Activated CD8-positive, alpha-beta memory T cell treated with anti-CD3 and anti-CD28 coated beads, Interleukin-2, amount 10 ng/mL, durations not matched to agents 7 days and 5 days (primary cell): ENCODE data around the gene CLK1. TPM values are rescaled to one million over a fixed set of nuclear protein-coding genes. Genes with fewer than 3 reads are reported as not detected.

ENCODE experiments used
- ATAC-seq: fragments of 150-1000 bp; cut with Tn5 transposase; one replicate; pipeline ENCODE4 v1.10.0; 2021; ENCODE audit warnings: moderate library complexity
- CTCF ChIA-PET: fragments of 350-600 bp; sonication (Branson Sonifier 250); formaldehyde crosslinking; loops from one replicate; lab custom pipeline; 2021; ENCODE audit warnings: antibody characterized with exemption; lab: Charles Lee
- DNase-seq: peaks from one replicate; pipeline ENCODE4 v3.0.0-alpha.2; 2020
- H3K27ac Mint-ChIP-seq: one replicate; pipeline ENCODE4 v1.8.0; 2021; ENCODE audit warnings: mild to moderate bottlenecking, mixed read lengths
- H3K27me3 Mint-ChIP-seq: one replicate; pipeline ENCODE4 v1.8.0; 2021; ENCODE audit warnings: mixed read lengths
- H3K36me3 Mint-ChIP-seq: one replicate; pipeline ENCODE4 v1.8.0; 2021; ENCODE audit warnings: mild to moderate bottlenecking, mixed read lengths
- H3K4me1 Mint-ChIP-seq: one replicate; pipeline ENCODE4 v1.8.0; 2021; ENCODE audit warnings: mixed read lengths
- H3K4me3 Mint-ChIP-seq: one replicate; pipeline ENCODE4 v1.8.0; 2021; ENCODE audit warnings: mild to moderate bottlenecking, moderate library complexity, mixed read lengths
- H3K9me3 Mint-ChIP-seq: one replicate; pipeline ENCODE4 v1.8.0; 2022; ENCODE audit warnings: low read depth, mixed read lengths
- total RNA-seq, 2 experiments: library from RNA; stranded (reverse); gene quantifications; one replicate each; pipeline ENCODE4 v1.2.3, GENCODE V29; 2021

CLK1 gene
- total RNA-seq, 2 experiments from 2014 or later = 129 to 130 TPM

DNA sequence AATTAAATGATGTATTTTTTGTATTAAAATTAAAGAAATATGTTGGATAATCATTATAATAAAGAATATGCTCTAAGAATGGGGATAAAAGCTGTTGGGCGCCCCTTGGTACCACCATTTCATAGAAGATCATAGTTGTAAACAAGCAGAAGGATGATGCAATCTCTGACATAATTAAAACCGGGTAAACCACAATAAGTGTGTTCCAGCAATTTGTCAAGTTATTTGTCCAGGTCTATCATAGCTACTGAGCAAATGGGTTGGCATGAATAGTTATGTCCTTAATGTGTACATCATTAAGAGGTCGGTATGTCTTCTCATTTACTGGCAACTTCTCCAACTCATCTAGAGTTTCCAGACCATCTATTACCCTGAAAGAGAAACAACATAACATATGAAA, 6.7 kb upstream of the CLK1 start:
- ATAC-seq (no peak), DNase-seq (no peak)
- H3K27me3 Mint-ChIP-seq = no peaks in the 10 kb centered on the region
- H3K4me3 Mint-ChIP-seq = no peak overlapping the region
- H3K36me3 Mint-ChIP-seq = peaks cover 56% of the 10 kb centered on the region
- CTCF ChIA-PET = interaction anchor here (0.7 kb wide), 1 partner anchor 35 kb away, joined by 3 read pairs; no protein-coding TSS in a partner anchor
- H3K4me1 Mint-ChIP-seq = peaks cover 20% of the 10 kb centered on the region
- H3K27ac Mint-ChIP-seq = peak overlapping the region; percentile 40
- H3K9me3 Mint-ChIP-seq = no peaks in the 10 kb centered on the region

- H3K4me3 Mint-ChIP-seq = no peak overlapping the region
Observed at GRCh38 chr2:200869014-200869413, 4.6 kb upstream of the CLK1 start.

DNA sequence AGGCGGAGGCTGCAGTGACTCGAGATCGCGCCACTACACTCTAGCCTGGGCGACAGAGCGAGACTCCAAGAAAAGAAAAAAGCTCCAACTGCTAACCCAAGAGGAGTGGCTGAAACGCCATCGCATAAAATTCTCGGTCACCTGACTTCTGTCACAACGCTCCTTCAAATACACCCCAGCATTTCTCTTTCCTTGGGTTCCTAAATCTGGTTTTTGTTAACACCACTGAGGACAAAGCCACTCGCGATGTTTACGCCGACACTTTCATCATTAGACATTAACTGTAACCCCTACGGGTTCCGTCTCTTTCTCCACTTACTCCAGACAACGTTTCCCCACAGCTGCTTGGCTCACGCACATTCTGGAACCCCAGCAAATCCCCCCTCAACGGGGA, 679 bp downstream of the CLK1 start:
- peak overlapping the region; percentile 99 for H3K27ac Mint-ChIP-seq
- H3K4me1 Mint-ChIP-seq = peaks cover 45% of the 10 kb centered on the region
- no peaks in the 10 kb centered on the region for H3K9me3 Mint-ChIP-seq
- peak overlapping the region; percentile 84 for H3K4me3 Mint-ChIP-seq
- CTCF ChIA-PET = interaction anchor here (1.0 to 2.1 kb wide), 14 partner anchors 13 to 370 kb away, joined by 3 to 17 read pairs (median 4); partner anchors contain the start of genes NIF3L1 and PPIL3
- DNase-seq (peak; percentile 58), ATAC-seq (peak; percentile 4)
- H3K36me3 Mint-ChIP-seq = peaks cover 59% of the 10 kb centered on the region
- no peaks in the 10 kb centered on the region for H3K27me3 Mint-ChIP-seq

More at GRCh38 chr2:200869014-200869413, 4.6 kb upstream of the CLK1 start:
- no peak for DNase-seq
- CTCF ChIA-PET = interaction anchor here (0.9 to 1.5 kb wide), 3 partner anchors 15 to 19 kb away, joined by 3 to 7 read pairs (median 4); no protein-coding TSS in a partner anchor
- Mint-ChIP-seq H3K9me3 (no peaks in the 10 kb centered on the region), H3K4me1 (peaks cover 32% of the 10 kb centered on the region), H3K36me3 (peaks cover 47% of the 10 kb centered on the region), H3K27ac (peak overlapping the region; percentile 65), H3K27me3 (no peaks in the 10 kb centered on the region)
- no peak for ATAC-seq

DNA sequence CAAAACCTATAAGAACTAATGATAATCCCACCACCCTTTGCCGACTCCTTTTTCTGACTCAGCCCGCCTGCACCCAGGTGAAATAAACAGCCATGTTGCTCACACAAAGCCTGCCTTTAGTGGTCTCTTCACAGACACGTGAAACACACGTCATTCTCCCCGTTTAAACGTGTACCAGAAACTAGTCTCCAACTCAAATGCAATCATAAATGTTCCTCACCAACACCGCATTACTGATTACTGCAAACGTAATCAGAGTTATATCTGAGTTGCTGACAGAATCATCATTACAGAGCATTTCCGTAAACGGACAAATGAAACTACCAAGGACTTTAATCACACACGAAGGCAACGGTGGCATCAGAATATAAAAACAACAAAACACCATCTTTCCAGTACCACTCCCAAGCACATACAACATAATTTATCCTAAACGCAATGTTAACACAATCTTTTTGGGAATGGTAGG, 1.9 kb downstream of the CLK1 start:
- CTCF ChIA-PET = interaction anchor here (1.3 to 2.1 kb wide), 2 partner anchors 149 to 255 kb away, joined by 4 to 11 read pairs; no protein-coding TSS in a partner anchor
- ATAC-seq (peak; percentile 37), DNase-seq (peak; percentile 84)
- H3K4me1 Mint-ChIP-seq = peaks cover 52% of the 10 kb centered on the region
- H3K27me3 Mint-ChIP-seq = no peaks in the 10 kb centered on the region
- peak overlapping the region; percentile 99 for H3K27ac Mint-ChIP-seq
- peaks cover 70% of the 10 kb centered on the region for H3K36me3 Mint-ChIP-seq
- H3K4me3 Mint-ChIP-seq = peak overlapping the region; percentile 84
- no peaks in the 10 kb centered on the region for H3K9me3 Mint-ChIP-seq

DNA sequence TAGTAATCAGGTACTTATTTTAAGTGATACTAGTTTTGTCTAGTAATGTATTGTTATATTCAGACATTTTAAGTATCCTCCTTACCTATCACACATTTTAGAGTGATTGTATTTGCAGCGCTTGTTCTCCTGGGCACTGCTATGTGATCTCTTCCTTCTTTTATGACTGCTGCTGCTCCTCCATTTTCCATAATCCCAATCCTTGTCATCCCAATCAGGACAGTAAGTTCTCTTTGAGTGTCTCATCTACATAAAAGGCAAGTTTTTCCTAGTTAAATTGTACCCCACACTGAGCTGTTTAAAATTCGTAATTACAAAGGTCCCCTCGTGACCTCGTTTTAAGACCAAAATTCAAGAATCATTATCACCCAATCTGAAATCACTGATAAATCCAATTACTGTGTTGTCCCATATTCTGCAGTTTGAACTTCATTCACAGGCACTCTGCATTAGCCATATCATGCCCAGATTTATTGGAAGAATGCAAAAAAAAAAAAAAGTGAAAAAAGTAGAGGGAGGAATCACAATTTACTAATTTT, 2.8 kb downstream of the CLK1 start:
- H3K4me1 Mint-ChIP-seq = peaks cover 59% of the 10 kb centered on the region
- CTCF ChIA-PET = interaction anchor here (1.3 kb wide), 1 partner anchor 149 kb away, joined by 4 read pairs; no protein-coding TSS in a partner anchor
- no peaks in the 10 kb centered on the region for H3K9me3 Mint-ChIP-seq
- DNase-seq = no peak
- peak overlapping the region; percentile 99 for H3K27ac Mint-ChIP-seq
- peaks cover 72% of the 10 kb centered on the region for H3K36me3 Mint-ChIP-seq
- H3K4me3 Mint-ChIP-seq = peak overlapping the region; percentile 84
- ATAC-seq = no peak
- H3K27me3 Mint-ChIP-seq = no peaks in the 10 kb centered on the region

GRCh38 chr2:200860092-200860795, 4.2 kb downstream of the CLK1 start:
- H3K36me3 Mint-ChIP-seq = peaks cover 79% of the 10 kb centered on the region
- DNase-seq (no peak), ATAC-seq (no peak)
- CTCF ChIA-PET = interaction anchor here (1.5 kb wide), 1 partner anchor 15 kb away, joined by 3 read pairs; no protein-coding TSS in a partner anchor
- H3K9me3 Mint-ChIP-seq = no peaks in the 10 kb centered on the region
- H3K27me3 Mint-ChIP-seq = no peaks in the 10 kb centered on the region
- H3K4me1 Mint-ChIP-seq = peaks cover 57% of the 10 kb centered on the region
- H3K4me3 Mint-ChIP-seq = peak overlapping the region; percentile 66
- H3K27ac Mint-ChIP-seq = peak overlapping the region; percentile 73

DNA sequence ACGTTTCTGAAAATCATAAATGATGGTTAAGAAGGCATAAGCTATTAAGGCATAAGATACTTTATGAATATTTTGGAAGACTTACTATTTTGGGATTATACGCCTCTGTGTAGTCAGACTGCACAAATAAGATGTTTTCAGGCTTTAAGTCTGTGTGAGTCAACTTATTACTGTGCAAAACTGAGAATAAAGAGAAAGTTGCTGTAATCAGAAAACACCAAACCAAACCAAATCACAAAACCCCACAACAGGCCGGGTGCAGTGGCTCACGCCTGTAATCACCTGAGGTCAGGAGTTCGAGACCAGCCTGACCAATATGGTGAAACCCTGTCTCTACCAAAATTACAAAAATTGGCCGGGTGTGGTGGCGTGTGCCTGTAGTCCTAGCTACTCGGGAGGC, 7.7 kb downstream of the CLK1 start:
- no peak for ATAC-seq
- peaks cover 45% of the 10 kb centered on the region for H3K4me1 Mint-ChIP-seq
- H3K27ac Mint-ChIP-seq = no peak overlapping the region
- H3K4me3 Mint-ChIP-seq = no peak overlapping the region
- H3K9me3 Mint-ChIP-seq = no peaks in the 10 kb centered on the region
- CTCF ChIA-PET = interaction anchor here (1.6 kb wide), 1 partner anchor 301 kb away, joined by 4 read pairs; no protein-coding TSS in a partner anchor
- no peak for DNase-seq
- H3K27me3 Mint-ChIP-seq = no peaks in the 10 kb centered on the region
- H3K36me3 Mint-ChIP-seq = peaks cover 84% of the 10 kb centered on the region

DNA sequence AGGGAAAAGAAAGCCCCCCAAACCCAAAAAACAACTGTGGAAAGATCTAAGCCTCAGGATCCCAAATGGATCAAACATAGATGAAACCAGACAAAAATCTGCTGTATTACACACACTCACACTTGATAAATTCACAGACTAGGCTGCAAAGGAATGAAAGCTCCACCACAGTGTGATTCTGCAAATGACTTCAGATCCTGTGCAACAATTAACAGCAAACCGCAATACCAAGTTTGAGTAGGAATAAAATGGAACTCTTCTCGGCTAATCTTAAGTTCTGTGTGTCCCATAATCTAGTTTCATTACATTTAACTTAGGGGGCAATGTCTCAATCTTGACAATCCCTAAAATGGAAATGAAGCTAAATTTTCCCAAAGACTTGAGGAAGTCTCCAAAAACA, 11.9 kb downstream of the CLK1 start:
- DNase-seq (no peak), ATAC-seq (no peak)
- Mint-ChIP-seq H3K4me1 (peaks cover 15% of the 10 kb centered on the region), H3K27ac (no peak overlapping the region), H3K9me3 (no peaks in the 10 kb centered on the region), H3K4me3 (no peak overlapping the region), H3K36me3 (peaks cover 61% of the 10 kb centered on the region), H3K27me3 (no peaks in the 10 kb centered on the region)
- CTCF ChIA-PET = no interaction called here

DNA sequence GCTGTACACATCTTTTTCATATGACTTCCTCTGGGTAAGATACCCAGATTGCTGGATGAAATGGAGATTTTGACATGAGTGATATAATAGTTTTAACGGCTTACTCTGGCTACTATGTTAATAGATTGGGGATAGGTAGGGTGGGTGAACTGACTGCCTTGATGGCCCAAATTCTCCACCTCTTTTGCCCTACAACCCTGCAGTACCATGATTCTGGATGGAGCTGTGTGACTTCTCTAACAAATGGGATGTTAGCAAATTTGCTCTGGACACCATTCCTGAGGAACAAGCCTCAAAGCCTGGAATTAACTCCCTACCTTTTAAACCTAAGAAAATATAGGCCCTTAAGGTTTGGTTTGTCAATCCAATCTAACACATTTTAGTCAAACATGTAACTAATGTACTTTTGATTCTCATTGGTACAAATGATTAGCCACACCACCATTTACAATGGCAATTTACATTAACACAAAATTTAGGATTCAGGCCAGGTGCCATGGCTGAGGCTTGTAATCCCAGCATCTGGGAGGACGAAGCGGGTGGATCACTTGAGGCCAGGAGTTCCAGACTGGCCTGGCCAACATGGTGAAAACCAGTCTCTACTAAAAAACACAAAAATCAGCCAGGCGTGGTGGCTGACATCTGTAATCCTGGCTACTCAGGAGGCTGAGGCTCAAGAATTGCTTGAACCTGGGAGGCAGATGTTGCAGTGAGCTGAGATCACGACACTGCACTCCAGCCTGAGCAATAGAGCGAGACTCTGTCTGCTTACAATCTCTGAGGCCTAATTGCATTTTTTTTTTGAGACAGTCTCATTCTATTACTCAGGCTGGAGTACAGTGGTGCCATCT, 12.8 kb downstream of the CLK1 start:
- Mint-ChIP-seq H3K27ac (no peak overlapping the region), H3K9me3 (no peaks in the 10 kb centered on the region), H3K27me3 (no peaks in the 10 kb centered on the region), H3K4me3 (no peak overlapping the region), H3K36me3 (peaks cover 51% of the 10 kb centered on the region), H3K4me1 (peaks cover 5% of the 10 kb centered on the region)
- DNase-seq (no peak), ATAC-seq (no peak)
- CTCF ChIA-PET = no interaction called here

- no peak overlapping the region for H3K4me3 Mint-ChIP-seq
- no peaks in the 10 kb centered on the region for H3K9me3 Mint-ChIP-seq
- ATAC-seq = no peak
- H3K27me3 Mint-ChIP-seq = no peaks in the 10 kb centered on the region
- CTCF ChIA-PET = no interaction called here
- H3K36me3 Mint-ChIP-seq = peaks cover 46% of the 10 kb centered on the region
- no peak for DNase-seq
- no peak overlapping the region for H3K27ac Mint-ChIP-seq
- peaks cover 3% of the 10 kb centered on the region for H3K4me1 Mint-ChIP-seq
Observed at GRCh38 chr2:200850512-200851256, 13.8 kb downstream of the CLK1 start.

DNA sequence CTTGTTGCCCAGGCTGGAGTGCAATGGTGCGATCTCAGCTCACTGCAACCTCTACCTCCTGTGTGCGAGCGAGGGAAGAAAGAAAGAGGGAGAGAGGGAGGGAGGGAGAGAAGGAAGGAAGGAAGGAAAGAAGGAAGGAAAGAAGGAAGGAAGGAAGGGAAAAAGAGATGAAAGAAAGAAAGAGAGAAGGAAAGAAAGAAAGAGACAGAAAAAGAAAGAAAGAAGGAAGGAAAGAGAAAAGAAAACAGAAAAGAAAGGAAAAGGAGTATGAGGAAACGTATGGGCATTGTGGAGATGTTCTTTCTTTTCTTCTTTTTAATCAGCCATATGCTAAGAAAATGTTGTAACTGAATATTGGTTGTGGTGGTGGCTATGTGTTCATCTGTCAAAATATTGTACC, 16.5 kb downstream of the CLK1 start:
- no peak for ATAC-seq
- H3K9me3 Mint-ChIP-seq = no peaks in the 10 kb centered on the region
- H3K27me3 Mint-ChIP-seq = no peaks in the 10 kb centered on the region
- no peak for DNase-seq
- CTCF ChIA-PET = no interaction called here
- peaks cover 26% of the 10 kb centered on the region for H3K36me3 Mint-ChIP-seq
- peaks cover 3% of the 10 kb centered on the region for H3K4me1 Mint-ChIP-seq
- H3K27ac Mint-ChIP-seq = no peak overlapping the region
- no peak overlapping the region for H3K4me3 Mint-ChIP-seq

DNA sequence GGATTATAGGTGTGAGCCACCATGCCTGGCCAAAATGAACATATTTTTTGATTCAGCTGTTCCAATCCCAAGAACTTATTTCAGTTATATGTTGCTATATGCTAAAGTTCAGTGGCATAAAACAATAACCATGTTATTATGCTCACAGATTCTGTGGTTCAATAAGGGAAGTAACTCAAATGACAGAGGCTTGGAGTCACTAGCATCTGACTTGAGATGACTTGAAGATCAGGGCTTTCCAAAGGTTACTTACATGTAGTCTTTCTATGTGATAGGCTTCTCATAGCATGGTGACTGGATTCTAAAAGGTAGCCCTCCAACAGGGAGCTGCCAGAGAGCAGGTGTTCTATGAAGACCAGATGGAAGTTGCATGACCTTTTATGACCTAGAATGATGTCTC, 17.2 kb downstream of the CLK1 start:
- ATAC-seq (no peak), DNase-seq (no peak)
- peaks cover 4% of the 10 kb centered on the region for H3K27me3 Mint-ChIP-seq
- H3K36me3 Mint-ChIP-seq = peaks cover 20% of the 10 kb centered on the region
- no peak overlapping the region for H3K4me3 Mint-ChIP-seq
- CTCF ChIA-PET = interaction anchor here (0.6 kb wide), 1 partner anchor 363 kb away, joined by 3 read pairs; no protein-coding TSS in a partner anchor
- no peaks in the 10 kb centered on the region for H3K9me3 Mint-ChIP-seq
- H3K27ac Mint-ChIP-seq = no peak overlapping the region
- H3K4me1 Mint-ChIP-seq = peaks cover 3% of the 10 kb centered on the region
